ENCODE results near the gene GPR18. TPM values are rescaled to one million over a fixed set of nuclear protein-coding genes. Genes with fewer than 3 reads are reported as not detected.
A peak's percentile ranks its signal among the peaks of the same experiment; 100 is the strongest.

The GPR18 gene
- total RNA-seq, 1 experiment from 2014 or later = not detected

DNA sequence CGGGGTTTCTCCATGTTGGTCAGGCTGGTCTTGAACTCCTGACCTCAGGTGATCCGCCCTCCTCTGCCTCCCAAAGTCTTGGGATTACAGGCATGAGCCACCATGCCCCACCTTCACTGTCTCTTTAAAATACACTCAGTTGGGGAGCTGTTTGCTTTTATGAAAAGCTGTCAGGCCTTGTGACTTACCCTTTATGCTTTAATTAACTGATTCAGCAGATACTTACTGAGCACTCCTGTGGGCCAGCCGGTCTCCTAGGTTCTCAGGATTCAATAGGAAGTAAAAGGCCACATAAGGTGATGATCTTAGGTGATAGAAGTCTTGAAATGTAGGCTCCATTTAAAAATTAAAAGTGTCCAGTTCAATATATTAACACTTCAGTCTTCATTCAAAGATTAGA is 50.0 kb downstream of the GPR18 start:
- ChIA-PET CTCF (no interaction called here), POLR2A (ENCODE audit: unreplicated experiment) (no interaction called here)
- no peaks in the 10 kb centered on the region for H3K9me3 ChIP-seq (ENCODE audit: insufficient read depth, low read depth)
- DNase-seq = peak in 1 of 2 experiments; percentile 3
- H2AFZ ChIP-seq = no peak overlapping the region
- H3K4me1 ChIP-seq (replicated peaks; ENCODE audit: insufficient read depth) = 0 out of 2 replicates have a peak, but pooled peaks cover 6% of the 10 kb centered on the region
- no peak overlapping the region for H3K27ac ChIP-seq
- peaks cover 19% of the 10 kb centered on the region for H3K36me3 ChIP-seq (ENCODE audit: low read depth)
- peaks cover 100% of the 10 kb centered on the region for H3K79me2 ChIP-seq (ENCODE audit: low read depth)
- H3K4me3 ChIP-seq = no peak overlapping the region
- 0 out of 2 replicates have a peak, but pooled peaks cover 12% of the 10 kb centered on the region for H3F3A ChIP-seq (ENCODE audit: insufficient read depth, low read depth)
- no peaks in the 10 kb centered on the region for H3K27me3 ChIP-seq (ENCODE audit: insufficient read depth, low read depth)
- peaks cover 98% of the 10 kb centered on the region for H4K20me1 ChIP-seq (ENCODE audit: insufficient read depth)
- intact Hi-C loops (cut with micrococcal nuclease; ENCODE audit: unreplicated experiment) = no loop called here
- H3K9me2 ChIP-seq (ENCODE audit: insufficient read depth) = no peaks in the 10 kb centered on the region
- TF ChIP-seq CTCF (conservative IDR thresholded peaks at IDR 0.05) (no peak), EZH2 (IDR thresholded peaks at IDR 0.05; ENCODE audit: low read depth) (no peak)
- H3K4me2 ChIP-seq = no peak overlapping the region
- BruUV-seq (replicated peaks) = no TSS peak

GRCh38 chr13:99207511-99207910 is 50.7 kb downstream of the GPR18 start:
- H2AFZ ChIP-seq = no peak overlapping the region
- CTCF ChIA-PET = no interaction called here

GRCh38 chr13:99206873-99207272 is 51.3 kb downstream of the GPR18 start:
- POLR2A ChIA-PET (ENCODE audit: unreplicated experiment) = no interaction called here
- TF ChIP-seq CTCF (conservative IDR thresholded peaks at IDR 0.05) = no peak
- no peak for TF ChIP-seq EZH2 (IDR thresholded peaks at IDR 0.05; ENCODE audit: low read depth)

More at GRCh38 chr13:99207511-99207910, 50.7 kb downstream of the GPR18 start:
- H3K27me3 ChIP-seq (ENCODE audit: insufficient read depth, low read depth) = no peaks in the 10 kb centered on the region
- no peak overlapping the region for H3K4me2 ChIP-seq
- peaks cover 96% of the 10 kb centered on the region for H4K20me1 ChIP-seq (ENCODE audit: insufficient read depth)
- H3K4me3 ChIP-seq = no peak overlapping the region
- no peaks in the 10 kb centered on the region for H3K9me2 ChIP-seq (ENCODE audit: insufficient read depth)
- no peaks in the 10 kb centered on the region for H3K9me3 ChIP-seq (ENCODE audit: insufficient read depth, low read depth)
- peaks cover 16% of the 10 kb centered on the region for H3K36me3 ChIP-seq (ENCODE audit: low read depth)
- TF ChIP-seq CTCF (conservative IDR thresholded peaks at IDR 0.05) = no peak
- TF ChIP-seq EZH2 (IDR thresholded peaks at IDR 0.05; ENCODE audit: low read depth) = no peak
- peaks cover 100% of the 10 kb centered on the region for H3K79me2 ChIP-seq (ENCODE audit: low read depth)
- H3K4me1 ChIP-seq (replicated peaks; ENCODE audit: insufficient read depth) = peaks cover 11% of the 10 kb centered on the region
- BruUV-seq (replicated peaks) = no TSS peak
- POLR2A ChIA-PET (ENCODE audit: unreplicated experiment) = no interaction called here
- no peak overlapping the region for H3K27ac ChIP-seq
- 0 out of 2 replicates have a peak, but pooled peaks cover 12% of the 10 kb centered on the region for H3F3A ChIP-seq (ENCODE audit: insufficient read depth, low read depth)
- intact Hi-C loops (cut with micrococcal nuclease; ENCODE audit: unreplicated experiment) = no loop called here
- peak in 1 of 2 experiments; percentile 3 for DNase-seq

More at GRCh38 chr13:99206873-99207272, 51.3 kb downstream of the GPR18 start:
- CTCF ChIA-PET = no interaction called here
- H3K4me2 ChIP-seq = no peak overlapping the region
- H3F3A ChIP-seq (ENCODE audit: insufficient read depth, low read depth) = peaks cover 17% of the 10 kb centered on the region; the same call in 1 of the 2 replicates
- H3K4me1 ChIP-seq (replicated peaks; ENCODE audit: insufficient read depth) = peaks cover 17% of the 10 kb centered on the region
- intact Hi-C loops (cut with micrococcal nuclease; ENCODE audit: unreplicated experiment) = no loop called here
- DNase-seq = peak in 1 of 2 experiments; percentile 8
- H3K9me3 ChIP-seq (ENCODE audit: insufficient read depth, low read depth) = no peaks in the 10 kb centered on the region
- no peak overlapping the region for H3K4me3 ChIP-seq
- no peak overlapping the region for H3K27ac ChIP-seq
- H3K79me2 ChIP-seq (ENCODE audit: low read depth) = peaks cover 100% of the 10 kb centered on the region
- H3K27me3 ChIP-seq (ENCODE audit: insufficient read depth, low read depth) = no peaks in the 10 kb centered on the region
- peaks cover 96% of the 10 kb centered on the region for H4K20me1 ChIP-seq (ENCODE audit: insufficient read depth)
- no peaks in the 10 kb centered on the region for H3K9me2 ChIP-seq (ENCODE audit: insufficient read depth)
- no TSS peak for BruUV-seq (replicated peaks)
- peaks cover 16% of the 10 kb centered on the region for H3K36me3 ChIP-seq (ENCODE audit: low read depth)
- no peak overlapping the region for H2AFZ ChIP-seq

Data from PC-9 (cell line).